HG03520 (cell line): ENCODE results near the gene BOLA2B.
A peak's percentile ranks its signal among the peaks of the same experiment; 100 is the strongest.
"Not testable (repeated sequence)": the region's sequence is repeated elsewhere in the genome, so short reads cannot be mapped to it uniquely, and the experiment has no call there.

Experiments
- ATAC-seq: cut with Tn5 transposase; IDR thresholded peaks from one replicate; pipeline ENCODE4 v1.9.1; 2021; ENCODE audit warnings: mild to moderate bottlenecking, moderate library complexity; ENCODE audit not compliant: unreplicated experiment

Gene BOLA2B

DNA sequence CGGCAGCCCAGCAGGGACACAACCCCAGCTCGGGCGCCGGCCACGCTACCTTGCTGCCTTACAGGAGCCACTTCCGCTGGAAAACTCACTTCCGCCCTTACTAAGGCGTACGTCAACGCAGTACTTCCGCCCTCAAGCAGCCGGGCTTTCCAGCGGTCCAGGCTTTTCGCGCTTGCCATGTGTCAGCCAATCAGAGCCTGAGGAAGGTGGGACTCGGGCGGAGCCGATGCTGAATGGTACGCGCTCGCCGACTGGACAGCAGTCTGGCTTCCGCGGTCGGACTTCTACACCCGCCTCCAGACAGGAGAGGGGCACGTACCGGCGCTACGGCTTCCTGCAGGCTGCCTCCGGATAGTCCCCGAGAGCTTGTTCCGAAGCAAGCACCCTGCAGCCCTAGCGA, at the start of gene BOLA2B, which contains the start of gene SLX1A:
Gene BOLA2B, minus strand, starts transcription at position 52 of the 400 bp plus-strand sequence. CDS start 71 bp downstream, outside the sequence.
Gene SLX1A, plus strand, starts transcription at position 261 of the 400 bp plus-strand sequence. CDS start 210 bp downstream, outside the sequence.
- peak; percentile 82 for ATAC-seq

DNA sequence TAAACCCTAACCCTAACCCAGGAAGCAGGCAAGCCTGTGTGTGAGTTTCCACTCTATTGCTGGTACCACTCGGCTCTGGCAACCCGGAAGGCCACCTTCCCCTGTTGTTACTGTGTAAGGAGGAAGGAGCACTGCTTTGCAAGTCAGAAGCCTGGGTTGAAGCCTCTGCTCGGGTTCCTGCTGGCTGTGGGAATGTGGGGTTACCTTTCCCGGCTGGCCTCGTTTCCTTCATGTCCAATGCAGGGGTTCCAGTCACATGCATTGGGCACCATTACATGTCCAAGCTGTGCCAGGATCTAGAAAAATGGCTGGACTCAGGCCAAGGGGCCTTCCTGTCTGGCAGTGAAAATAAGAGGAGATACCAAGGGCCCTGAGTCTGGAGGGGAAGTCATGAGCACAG, 23.6 kb upstream of the BOLA2B start:
- ATAC-seq, result not testable (repeated sequence)

DNA sequence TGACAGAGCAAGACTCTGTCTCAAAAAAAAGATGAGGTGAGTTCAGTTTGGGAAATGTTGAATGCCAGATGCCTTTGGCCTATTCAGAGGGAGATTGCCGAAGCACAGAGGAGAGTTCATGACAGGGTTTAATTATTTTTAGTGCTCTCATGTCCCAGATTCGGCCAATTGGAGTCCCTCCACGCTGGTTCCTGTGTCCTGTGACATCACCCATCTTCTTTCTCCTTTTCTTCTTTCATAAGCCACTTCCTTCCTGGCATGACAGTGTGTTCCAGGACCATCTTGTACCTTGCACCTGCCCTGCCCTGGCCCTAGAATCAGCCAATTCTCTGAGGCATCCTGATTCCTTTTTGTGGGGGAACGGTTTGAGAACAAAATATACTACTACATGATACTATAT, 17.9 kb upstream of the BOLA2B start:
- not testable (repeated sequence) for ATAC-seq

DNA sequence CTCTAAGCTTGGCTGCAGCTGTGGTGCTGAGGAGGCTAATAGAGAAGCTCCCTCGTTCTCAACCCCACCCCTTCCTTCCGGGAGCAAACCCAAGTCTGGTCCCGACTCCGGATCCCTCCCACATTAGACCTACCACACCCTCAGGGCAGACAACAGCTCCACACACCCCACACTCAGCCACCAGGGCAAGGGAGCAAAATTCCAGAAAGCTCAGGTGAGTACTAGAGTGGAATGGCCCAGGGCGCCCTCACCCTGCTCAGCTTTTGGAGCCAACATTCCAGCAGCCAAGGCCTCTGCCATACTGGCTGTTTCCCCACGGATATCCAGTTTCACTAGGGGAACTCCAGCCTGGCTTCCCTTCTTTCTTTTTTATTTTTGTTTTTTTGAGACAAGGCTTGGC, 15.6 kb upstream of the BOLA2B start:
- not testable (repeated sequence) for ATAC-seq

DNA sequence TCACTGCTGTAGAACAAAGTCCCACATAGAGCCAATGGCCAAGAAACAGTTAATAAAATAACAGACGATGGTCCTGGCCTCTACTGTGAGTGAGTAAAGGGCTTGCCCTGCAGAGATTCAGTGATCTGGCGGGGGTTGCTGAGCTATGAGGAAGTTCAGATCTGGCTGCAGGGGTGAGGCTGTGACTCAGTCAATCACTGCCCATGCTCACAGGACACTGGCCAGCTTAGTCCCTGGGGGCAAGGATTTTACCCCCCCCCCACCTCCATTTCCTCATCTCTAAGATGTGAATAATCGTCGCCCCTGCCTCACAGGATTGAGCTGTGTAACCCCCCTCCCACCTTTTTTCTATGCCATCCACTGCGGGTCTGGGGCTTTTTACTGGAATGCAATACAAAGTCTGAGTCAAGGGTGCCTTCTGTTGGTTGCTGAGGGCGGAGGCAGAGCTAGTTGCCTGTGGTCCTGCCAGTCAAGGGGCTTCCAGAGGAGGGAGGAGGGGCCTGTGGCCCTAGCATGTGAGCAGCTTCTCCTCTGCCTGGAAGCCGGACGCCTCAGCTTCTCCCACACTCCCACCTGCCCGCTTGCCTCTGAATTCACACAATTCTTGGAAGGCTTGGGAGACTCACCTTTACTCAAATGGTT, 13.7 kb upstream of the BOLA2B start:
- not testable (repeated sequence) for ATAC-seq

DNA sequence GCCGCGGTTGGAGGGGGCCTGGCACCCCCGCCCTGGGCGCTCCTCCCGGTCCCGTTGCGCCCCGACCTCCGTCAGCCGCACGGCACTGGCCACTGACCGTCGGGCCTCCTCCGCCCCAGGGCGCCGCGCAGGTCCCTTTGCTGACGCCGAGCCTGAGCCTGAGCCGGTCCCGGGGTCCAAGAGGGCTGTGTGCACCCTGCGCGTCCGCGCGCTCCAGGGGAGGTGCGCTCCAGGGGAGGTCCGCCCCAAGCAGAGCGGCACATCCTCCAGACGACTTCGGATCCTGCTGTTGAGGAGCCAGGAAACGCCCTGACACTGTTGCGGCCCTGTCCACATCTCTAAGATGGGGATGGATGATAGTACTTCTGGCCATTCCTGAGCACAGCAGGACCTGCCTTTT, 12.8 kb upstream of the BOLA2B start:
- not testable (repeated sequence) for ATAC-seq

DNA sequence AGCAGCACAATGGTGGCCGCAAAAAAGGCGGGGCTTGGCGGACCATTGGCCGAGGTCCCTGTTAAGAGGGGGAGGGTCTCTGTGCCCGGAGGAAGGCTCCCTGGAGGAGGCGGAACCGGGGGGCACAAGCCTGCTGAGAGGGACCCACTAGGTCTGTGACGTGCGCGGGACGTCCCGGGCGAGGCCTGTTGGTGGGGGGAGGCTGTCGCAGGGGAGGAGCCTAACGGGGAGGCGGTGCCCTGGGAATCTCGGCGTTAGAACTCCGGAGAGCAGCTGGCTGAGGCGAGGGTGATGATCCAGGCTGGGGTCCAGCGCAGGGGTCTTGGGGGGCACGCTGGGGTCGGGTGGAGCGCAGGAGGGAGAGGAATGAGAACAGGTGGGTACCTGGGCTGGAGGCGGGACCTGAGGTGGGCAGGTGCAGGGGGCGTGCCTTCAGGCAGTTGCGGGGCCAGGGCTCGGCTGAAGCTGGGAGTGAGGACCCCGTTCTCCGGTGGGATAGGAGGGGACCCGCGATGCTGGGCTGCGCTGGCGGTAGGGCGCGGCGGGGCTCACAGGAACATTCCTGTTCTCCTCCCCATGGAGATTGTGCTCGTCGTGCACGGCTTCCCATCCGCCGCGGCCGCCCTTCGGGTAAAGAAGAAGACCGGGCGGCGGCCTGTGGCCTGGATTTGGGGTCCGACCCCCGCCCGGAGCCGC, 12.2 kb upstream of the BOLA2B start:
- ATAC-seq, result not testable (repeated sequence)

DNA sequence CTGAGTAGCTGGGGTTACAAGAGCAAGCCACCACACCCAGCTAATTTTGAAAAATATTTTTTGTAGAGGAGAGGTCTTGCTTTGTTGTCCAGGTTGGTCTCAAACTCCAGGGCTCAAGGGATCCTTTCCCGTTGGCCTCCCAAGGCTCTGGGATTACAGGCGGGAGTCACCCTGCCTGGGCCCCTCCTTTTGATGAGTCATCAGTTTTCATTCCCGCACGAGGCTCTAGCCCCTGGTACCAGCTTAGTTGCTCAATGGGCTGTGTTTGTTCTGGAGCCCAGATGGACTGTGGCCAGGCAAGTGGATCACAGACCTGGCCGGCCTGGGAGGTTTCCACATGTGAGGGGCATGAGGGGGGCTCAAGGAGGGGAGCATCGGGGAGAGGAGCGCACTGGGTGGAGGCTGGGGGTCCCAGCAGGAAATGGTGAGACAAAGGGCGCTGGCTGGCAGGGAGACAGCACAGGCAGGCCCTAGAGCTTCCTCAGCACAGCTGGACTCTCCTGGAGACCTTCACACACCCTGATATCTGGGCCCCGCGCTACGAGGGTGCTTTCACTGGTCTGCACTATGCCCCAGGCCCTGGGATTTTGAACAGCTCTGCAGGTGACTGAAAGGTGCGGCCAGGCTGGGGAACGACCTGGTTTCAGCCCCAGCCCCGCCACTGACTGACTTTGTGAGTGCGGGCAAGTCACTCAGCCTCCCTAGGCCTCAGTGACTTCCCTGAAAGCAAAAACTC, 6.3 kb upstream of the BOLA2B start:
- not testable (repeated sequence) for ATAC-seq

DNA sequence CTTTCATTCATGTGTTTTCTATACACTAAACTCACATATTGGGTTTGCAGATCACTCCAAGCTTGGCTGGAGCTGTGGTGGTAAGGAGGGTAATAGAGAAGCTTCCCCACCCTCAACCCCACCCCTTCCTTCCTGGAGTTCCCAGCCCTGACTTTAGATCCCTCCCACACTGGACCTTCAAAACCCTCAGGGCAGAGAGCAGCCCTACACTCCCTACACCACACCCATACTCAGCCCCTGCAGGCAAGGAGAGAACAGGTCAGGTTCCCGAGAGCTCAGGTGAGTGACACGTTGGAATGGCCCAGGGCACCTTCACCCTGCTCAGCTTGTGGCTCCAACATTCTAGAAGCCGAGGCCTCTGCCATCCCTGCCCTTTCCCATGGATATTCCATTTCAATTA, 5.6 kb upstream of the BOLA2B start, which contains the start of gene SULT1A3:
Gene SULT1A3, plus strand, starts transcription at position 207 of the 400 bp plus-strand sequence. CDS start 1,474 bp downstream, outside the sequence.
- not testable (repeated sequence) for ATAC-seq

DNA sequence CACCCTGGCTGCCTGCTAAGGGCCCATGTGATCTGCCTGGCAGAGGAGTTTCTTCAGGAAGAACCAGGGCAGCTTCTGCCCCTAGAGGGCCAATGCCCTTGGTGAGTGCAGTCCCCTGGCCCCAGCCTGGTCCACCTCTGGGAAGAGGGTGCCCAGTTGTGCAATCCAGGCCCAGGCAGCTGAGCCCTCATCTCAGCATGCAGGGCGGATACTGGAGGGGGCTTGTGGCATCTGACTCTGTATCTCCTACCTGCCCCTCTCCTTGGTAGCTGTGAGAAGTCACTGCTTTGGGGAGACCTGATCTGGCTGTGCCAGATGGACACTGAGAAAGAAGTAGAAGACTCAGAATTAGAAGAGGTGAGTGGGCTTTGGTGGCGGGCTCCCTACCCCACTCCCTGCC, 3.5 kb upstream of the BOLA2B start:
- not testable (repeated sequence) for ATAC-seq

DNA sequence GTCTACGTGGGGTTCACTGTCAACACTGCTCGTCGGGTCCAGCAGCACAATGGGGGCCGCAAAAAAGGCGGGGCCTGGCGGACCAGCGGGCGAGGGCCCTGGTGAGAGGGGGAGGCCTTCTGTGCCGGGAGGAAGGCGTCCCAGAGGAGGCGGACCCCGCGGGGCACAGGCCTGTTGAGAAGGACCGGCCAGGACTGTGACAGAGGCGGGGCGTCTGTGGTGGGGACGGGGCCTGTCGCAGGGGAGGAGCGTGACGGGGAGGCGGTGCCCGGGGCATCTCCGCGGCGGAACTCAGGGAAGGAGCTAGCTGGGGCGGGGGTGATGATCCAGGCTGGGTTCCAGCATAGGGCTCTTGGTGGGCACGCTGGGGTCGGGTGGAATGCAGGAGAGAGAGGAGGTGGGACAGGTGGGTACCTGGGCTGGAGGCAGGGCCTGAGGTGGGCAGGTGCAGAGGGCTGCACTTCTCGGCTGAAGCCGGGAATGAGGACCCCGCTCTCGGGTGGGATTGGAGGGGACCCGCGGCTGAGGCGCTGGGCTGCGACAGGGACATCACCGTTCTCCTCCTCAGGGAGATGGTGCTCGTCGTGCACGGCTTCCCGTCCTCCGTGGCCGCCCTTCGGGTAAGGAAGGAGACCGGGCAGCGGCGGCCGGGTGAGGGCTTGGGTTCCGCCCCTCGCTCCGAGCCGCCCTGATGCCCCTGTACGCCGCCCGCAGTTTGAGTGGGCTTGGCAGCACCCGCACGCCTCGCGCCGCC, 883 bp upstream of the BOLA2B start:
- peak; percentile 44 for ATAC-seq

DNA sequence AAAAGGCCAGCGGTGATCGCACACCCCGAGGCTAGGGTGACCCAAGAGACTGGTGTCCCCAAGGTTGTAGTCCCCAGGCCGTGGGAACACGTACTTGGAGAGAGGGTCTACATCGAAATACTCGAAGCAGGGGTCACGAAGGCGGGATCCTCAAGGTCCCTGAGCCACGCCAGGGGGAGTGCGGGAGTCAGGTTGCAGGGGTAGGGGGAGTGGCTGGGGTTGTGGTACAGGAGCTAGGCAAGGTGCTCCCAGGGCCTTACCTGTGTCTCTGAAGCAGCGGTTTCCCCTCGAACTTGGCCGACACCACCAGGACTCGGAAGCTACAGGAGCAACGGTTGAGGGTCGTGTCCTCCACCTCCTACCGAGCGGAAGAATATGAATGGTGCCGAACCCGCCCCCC, 368 bp downstream of the BOLA2B start:
- ATAC-seq, result not testable (repeated sequence)

DNA sequence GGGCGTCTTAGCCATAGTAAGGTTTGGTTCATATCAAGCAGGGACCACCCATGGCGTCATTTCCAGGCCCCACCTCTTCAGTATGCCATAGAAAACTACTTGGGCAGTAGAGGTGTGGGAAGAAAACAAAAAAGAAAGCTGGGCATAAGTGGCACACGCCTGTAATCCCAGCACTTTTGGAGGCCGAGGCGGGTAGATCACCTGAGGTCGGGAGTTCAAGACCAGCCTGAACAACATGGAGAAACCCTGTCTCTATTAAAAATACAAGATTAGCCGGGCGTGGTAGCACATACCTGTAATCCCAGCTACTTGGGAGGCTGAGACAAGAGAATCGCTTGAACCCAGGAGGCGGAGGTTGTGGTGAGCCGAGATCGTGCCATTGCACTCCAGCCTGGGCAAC, 2.3 kb downstream of the BOLA2B start:
- not testable (repeated sequence) for ATAC-seq

DNA sequence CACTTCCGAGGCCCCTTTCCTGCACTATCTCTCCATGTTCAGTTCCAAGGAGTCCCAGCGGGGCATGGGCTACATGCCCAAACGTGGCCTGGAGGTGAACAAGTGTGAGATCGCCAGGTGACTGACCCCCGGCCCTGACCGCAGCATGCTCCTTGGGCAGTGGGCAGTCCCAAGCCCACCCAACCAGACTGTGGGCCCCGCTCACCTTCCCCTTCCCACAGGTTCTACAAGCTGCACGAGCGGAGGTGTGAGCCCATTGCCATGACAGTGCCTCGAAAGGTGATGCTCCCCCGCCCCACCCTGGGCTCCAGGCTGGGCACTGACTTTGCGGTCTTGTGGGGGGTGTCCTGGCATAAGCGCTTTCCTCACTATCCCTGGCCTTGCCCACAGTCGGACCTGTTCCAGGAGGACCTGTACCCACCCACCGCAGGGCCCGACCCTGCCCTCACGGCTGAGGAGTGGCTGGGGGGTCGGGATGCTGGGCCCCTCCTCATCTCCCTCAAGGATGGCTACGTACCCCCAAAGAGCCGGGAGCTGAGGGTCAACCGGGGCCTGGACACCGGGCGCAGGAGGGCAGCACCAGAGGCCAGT, 5.4 kb downstream of the BOLA2B start:
- no peak for ATAC-seq

DNA sequence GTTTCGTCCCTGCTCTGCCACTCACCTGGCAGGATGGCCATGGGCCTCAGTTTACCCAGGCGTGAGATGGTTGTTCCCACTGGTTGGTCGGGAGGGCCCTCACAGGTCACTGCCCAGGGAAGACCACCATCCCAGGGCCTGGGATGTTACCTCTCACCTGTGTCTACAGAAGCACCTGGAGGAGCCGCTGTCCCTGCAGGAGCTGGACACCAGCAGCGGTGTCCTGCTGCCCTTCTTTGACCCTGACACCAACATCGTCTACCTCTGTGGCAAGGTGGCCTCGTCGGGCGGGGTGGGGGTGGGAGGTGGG, 6.0 kb downstream of the BOLA2B start:
- no peak for ATAC-seq

DNA sequence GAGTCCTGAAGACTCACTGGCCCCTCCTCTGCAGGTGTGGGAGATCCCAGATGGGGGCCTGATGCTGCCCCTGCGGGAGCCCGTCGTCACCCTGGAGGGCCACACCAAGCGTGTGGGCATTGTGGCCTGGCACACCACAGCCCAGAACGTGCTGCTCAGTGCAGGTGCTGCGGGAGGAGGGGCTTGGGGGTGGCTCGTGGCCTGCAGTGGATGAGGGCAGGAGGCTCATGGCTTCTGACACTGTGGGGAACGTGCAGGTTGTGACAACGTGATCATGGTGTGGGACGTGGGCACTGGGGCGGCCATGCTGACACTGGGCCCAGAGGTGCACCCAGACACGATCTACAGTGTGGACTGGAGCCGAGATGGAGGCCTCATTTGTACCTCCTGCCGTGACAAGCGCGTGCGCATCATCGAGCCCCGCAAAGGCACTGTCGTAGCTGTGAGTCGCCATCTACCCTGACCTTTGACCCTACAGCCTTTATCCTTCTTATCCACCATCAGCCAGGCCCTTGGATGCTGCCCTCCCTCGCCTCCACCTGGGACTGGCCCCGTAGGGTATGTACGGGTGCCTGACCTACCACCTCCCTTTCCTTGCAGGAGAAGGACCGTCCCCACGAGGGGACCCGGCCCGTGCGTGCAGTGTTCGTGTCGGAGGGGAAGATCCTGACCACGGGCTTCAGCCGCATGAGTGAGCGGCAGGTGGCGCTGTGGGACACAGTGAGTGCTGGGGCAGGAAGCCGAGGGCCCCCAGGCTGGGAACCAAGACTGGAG, 6.5 kb downstream of the BOLA2B start:
- no peak for ATAC-seq

DNA sequence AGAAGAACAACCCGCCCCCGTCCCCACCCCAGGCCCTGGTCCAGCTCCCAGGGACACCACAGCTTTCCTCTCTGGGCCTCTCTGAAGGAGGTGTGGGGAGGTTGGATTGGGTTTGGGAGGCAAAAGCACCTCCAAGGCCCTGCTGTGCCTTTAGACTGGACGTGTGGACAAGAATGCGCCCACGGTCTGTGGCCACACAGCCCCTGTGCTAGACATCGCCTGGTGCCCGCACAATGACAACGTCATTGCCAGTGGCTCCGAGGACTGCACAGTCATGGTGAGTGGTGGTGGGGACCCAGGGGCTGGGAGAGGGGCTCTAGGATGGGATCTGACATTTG, 7.1 kb downstream of the BOLA2B start:
- no peak for ATAC-seq

DNA sequence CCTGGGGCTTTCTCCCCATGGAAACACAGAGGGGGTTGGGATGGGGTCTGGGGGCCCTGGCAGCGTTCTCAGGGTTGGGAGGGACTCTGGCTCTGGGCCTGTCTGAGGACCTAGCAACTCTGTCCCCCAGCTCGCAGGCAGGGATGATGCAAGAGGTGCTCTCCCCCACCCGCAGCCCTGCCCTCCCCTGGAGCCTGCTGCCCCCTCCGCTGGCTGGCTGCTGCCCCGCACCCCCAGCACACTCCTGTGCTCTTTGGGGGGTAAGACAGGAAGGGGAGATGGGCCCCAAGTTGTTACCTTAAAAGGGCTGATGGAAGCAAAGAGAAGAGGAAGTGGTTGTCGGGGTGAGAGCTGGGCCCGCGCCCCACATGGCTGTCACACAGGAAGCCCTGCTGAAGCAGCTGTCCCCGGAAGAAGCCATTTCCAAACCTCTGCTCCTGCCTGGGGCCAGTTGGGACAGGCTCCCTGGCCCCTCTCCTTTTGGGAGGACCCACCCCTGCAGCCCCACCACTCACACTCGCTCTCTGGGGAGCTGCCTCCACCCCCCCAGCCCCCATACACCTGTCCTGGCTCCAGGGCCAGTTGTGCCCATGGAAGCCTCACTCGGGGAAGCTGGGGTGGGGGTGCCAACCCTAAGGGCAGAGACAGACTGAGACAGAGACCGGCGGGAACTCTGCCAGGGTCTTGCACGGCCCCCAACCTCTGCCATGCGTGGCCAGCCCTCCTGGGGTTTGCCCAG, 7.6 kb downstream of the BOLA2B start:
- ATAC-seq, result no peak
